GM21528 (cell line): Measurements from ENCODE around the gene LCN10.
"Not testable (repeated sequence)": the region's sequence is repeated elsewhere in the genome, so short reads cannot be mapped to it uniquely, and the experiment has no call there.

Experiments
- ATAC-seq: cut with Tn5 transposase; IDR thresholded peaks from one replicate; pipeline ENCODE4 v1.9.1; 2021; ENCODE audit warnings: mild to moderate bottlenecking, moderate library complexity; ENCODE audit not compliant: unreplicated experiment, low FRiP score

Gene LCN10

GRCh38 chr9:136755302-136756133 is 12.8 kb upstream of the LCN10 start:
- ATAC-seq = not testable (repeated sequence)

- no peak for ATAC-seq
Measured at GRCh38 chr9:136754626-136755301, 12.0 kb upstream of the LCN10 start.

GRCh38 chr9:136754059-136754572 is 11.4 kb upstream of the LCN10 start:
- ATAC-seq = no peak

GRCh38 chr9:136753371-136754058 is 10.8 kb upstream of the LCN10 start:
- ATAC-seq = no peak

- no peak for ATAC-seq
Measured at GRCh38 chr9:136751814-136752213, 9.1 kb upstream of the LCN10 start.

- ATAC-seq = no peak
Measured at GRCh38 chr9:136751244-136751643, 8.5 kb upstream of the LCN10 start.

- no peak for ATAC-seq
Measured at GRCh38 chr9:136750526-136750925, 7.8 kb upstream of the LCN10 start.

- no peak for ATAC-seq
Measured at GRCh38 chr9:136748666-136749611, 6.2 kb upstream of the LCN10 start.

- no peak for ATAC-seq
Measured at GRCh38 chr9:136748201-136748600, 5.5 kb upstream of the LCN10 start, which contains the start of gene LCN6. LCN6 (minus strand) TSS chr9:136748525; CDS start chr9:136748483, 42 bp downstream.

- no peak for ATAC-seq
Measured at GRCh38 chr9:136747161-136748060, 4.7 kb upstream of the LCN10 start.

- no peak for ATAC-seq
Measured at GRCh38 chr9:136746621-136747020, 3.9 kb upstream of the LCN10 start.

- ATAC-seq = no peak
Measured at GRCh38 chr9:136746155-136746490, 3.4 kb upstream of the LCN10 start.

- ATAC-seq = no peak
Measured at GRCh38 chr9:136745389-136746154, 2.8 kb upstream of the LCN10 start.

- ATAC-seq = no peak
Measured at GRCh38 chr9:136744773-136745172, 2.0 kb upstream of the LCN10 start.

- no peak for ATAC-seq
Measured at GRCh38 chr9:136743639-136744211, 985 bp upstream of the LCN10 start.

- no peak for ATAC-seq
Measured at GRCh38 chr9:136741883-136742571, 713 bp downstream of the LCN10 start.
